Keratinocyte (primary cell): Measurements from ENCODE around the gene GABPB2. TPM values are rescaled to one million over a fixed set of nuclear protein-coding genes. Genes with fewer than 3 reads are reported as not detected.

ENCODE experiments used
- DNase-seq: peaks from one replicate; pipeline ENCODE4 v3.0.0-alpha.2; 2011; ENCODE audit warnings: low read depth, missing footprints, low spot score
- FAIRE-seq: peaks from 2 replicates; lab custom pipeline; 2011; peaks lifted over from hg19 to GRCh38; lab: Jason Lieb, UNC
- H2AFZ ChIP-seq: 2 replicates; pipeline ENCODE4 v1.6.0; 2012; ENCODE audit warnings: low read length, control low read depth, inconsistent platforms; ENCODE audit not compliant: control insufficient read depth
- H3K27ac ChIP-seq: 2 replicates; pipeline ENCODE4 v1.5.1; 2011; ENCODE audit warnings: low read length; ENCODE audit not compliant: control insufficient read depth, insufficient read depth
- H3K27me3 ChIP-seq: 3 replicates; pipeline ENCODE4 v1.6.0; 2011; ENCODE audit warnings: low read length; ENCODE audit not compliant: control insufficient read depth, insufficient read depth; ENCODE audit errors: extremely low read depth
- H3K36me3 ChIP-seq, 2 experiments: 2 replicates in 1 of 2; 3 replicates in 1 of 2; pipeline ENCODE4 v1.5.1; 2011; ENCODE audit warnings: low read length in 2 of 2, mild to moderate bottlenecking in 1 of 2; ENCODE audit not compliant: control insufficient read depth in 2 of 2, insufficient read depth in 2 of 2; ENCODE audit errors: extremely low read depth in 1 of 2
- H3K4me1 ChIP-seq: 3 replicates; pipeline ENCODE4 v1.5.1; 2011; ENCODE audit warnings: low read length; ENCODE audit not compliant: control insufficient read depth, insufficient read depth; ENCODE audit errors: extremely low read depth
- H3K4me2 ChIP-seq: 3 replicates; pipeline ENCODE4 v1.6.0; 2011; ENCODE audit warnings: low read depth, low read length; ENCODE audit not compliant: control insufficient read depth, insufficient read depth; ENCODE audit errors: extremely low read depth
- H3K4me3 ChIP-seq, 3 experiments: fragments of 200-600 bp in 1 of 3; sonication (generic) in 1 of 3; 2 replicates in 2 of 3; 3 replicates in 1 of 3; pipeline ENCODE4 v1.5.1; 2011 to 2016; ENCODE audit warnings: low read length in 3 of 3, mild to moderate bottlenecking in 3 of 3, control low read depth in 2 of 3, inconsistent platforms in 1 of 3, low read depth in 1 of 3, mixed read lengths in 1 of 3, mixed run types in 1 of 3, moderate library complexity in 1 of 3; ENCODE audit not compliant: control insufficient read depth in 2 of 3, insufficient read depth in 2 of 3; ENCODE audit errors: extremely low read depth in 1 of 3
- H3K79me2 ChIP-seq: 2 replicates; pipeline ENCODE4 v1.6.0; 2012; ENCODE audit warnings: low read length; ENCODE audit not compliant: control insufficient read depth, insufficient read depth
- H3K9ac ChIP-seq: 3 replicates; pipeline ENCODE4 v1.6.0; 2011; ENCODE audit warnings: low read length; ENCODE audit not compliant: control insufficient read depth, insufficient read depth; ENCODE audit errors: extremely low read depth
- H3K9me1 ChIP-seq: 3 replicates; pipeline ENCODE4 v1.6.0; 2011; ENCODE audit warnings: low read length; ENCODE audit not compliant: control insufficient read depth, insufficient read depth; ENCODE audit errors: extremely low read depth
- H3K9me3 ChIP-seq: 2 replicates; pipeline ENCODE4 v1.5.1; 2012; ENCODE audit warnings: low read depth, low read length; ENCODE audit not compliant: control insufficient read depth
- H4K20me1 ChIP-seq: 3 replicates; pipeline ENCODE4 v1.6.0; 2011; ENCODE audit warnings: low read length; ENCODE audit not compliant: control insufficient read depth, insufficient read depth; ENCODE audit errors: extremely low read depth
- CTCF ChIP-seq, 3 experiments: IDR thresholded peaks in 1 of 3; conservative IDR thresholded peaks in 1 of 3; optimal IDR thresholded peaks in 1 of 3; 2 replicates in 2 of 3; 3 replicates in 1 of 3; pipeline versions ENCODE3 to v1.5.1; 2011; ENCODE audit warnings: low read length in 3 of 3, mild to moderate bottlenecking in 3 of 3, moderate library complexity in 2 of 3, control low read depth in 1 of 3, inconsistent platforms in 1 of 3; ENCODE audit not compliant: insufficient read depth in 2 of 3; ENCODE audit errors: extremely low read depth in 1 of 3
- EZH2 ChIP-seq: IDR thresholded peaks from one replicate; pipeline ENCODE4 v1.6.1; 2012; ENCODE audit warnings: inconsistent platforms, mild to moderate bottlenecking, low read length, moderate library complexity
- dilution Hi-C: fragments of 300-500 bp; cut with MboI; formaldehyde crosslinking; loops from one replicate; pipeline ENCODE4 v1.7.0; 2020; ENCODE audit warnings: low sequenced_read_pairs; ENCODE audit not compliant: extremely low pct_ligation_motif_present
- polyA plus RNA-seq, 5 experiments: library from polyadenylated mRNA; depleted of rRNA in 3 of 5; stranded (reverse) in 3 of 5; stranded (forward) in 1 of 5; unstranded in 1 of 5; fragments of >200 nt; gene quantifications; 1 replicate in 1 of 5; 2 replicates in 3 of 5; 3 replicates in 1 of 5; pipeline versions ENCODE4 v1.2.1 to v1.2.3, GENCODE V29; 2011 to 2012; ENCODE audit warnings: missing spikeins in 2 of 5, low read depth in 1 of 5, low replicate concordance in 1 of 5

The GABPB2 gene
- polyA plus RNA-seq, 1 donor (not counting 4 experiments of a cell fraction or from before 2014, with no cell fraction given), result 13.3 TPM

GRCh38 chr1:151158326-151158725 is 87.8 kb downstream of the GABPB2 start:
- no peak overlapping the region for H3K9ac ChIP-seq
- TF ChIP-seq CTCF (optimal IDR thresholded peaks at IDR 0.05 in 1 of 3, IDR thresholded peaks at IDR 0.05 in 1 of 3, conservative IDR thresholded peaks at IDR 0.05 in 1 of 3; ENCODE audit: extremely low read depth in 1 of 3, insufficient read depth in 2 of 3, low read length in 3 of 3) (no peak), EZH2 (no peak)
- no peak overlapping the region for H3K4me2 ChIP-seq
- no peak overlapping the region for H3K4me3 ChIP-seq
- H3K4me1 ChIP-seq, result peaks cover 3% of the 10 kb centered on the region
- H3K9me1 ChIP-seq, result no peaks in the 10 kb centered on the region
- H3K79me2 ChIP-seq, result no peaks in the 10 kb centered on the region
- dilution Hi-C loops, result no loop called here
- H2AFZ ChIP-seq, result no peak overlapping the region
- no peaks in the 10 kb centered on the region for H3K27me3 ChIP-seq
- DNase-seq (no peak), FAIRE-seq (no peak)
- H3K9me3 ChIP-seq, result no peaks in the 10 kb centered on the region
- H4K20me1 ChIP-seq, result no peaks in the 10 kb centered on the region
- H3K27ac ChIP-seq, result no peak overlapping the region
- H3K36me3 ChIP-seq, result peaks cover 10 to 21% of the 10 kb centered on the region in 2 experiments

- FAIRE-seq (no peak), DNase-seq (no peak)
- dilution Hi-C loops, result no loop called here
- H3K4me3 ChIP-seq, result no peak overlapping the region
- no peaks in the 10 kb centered on the region for H3K9me1 ChIP-seq
- H3K79me2 ChIP-seq, result no peaks in the 10 kb centered on the region
- H3K27me3 ChIP-seq, result no peaks in the 10 kb centered on the region
- H2AFZ ChIP-seq, result no peak overlapping the region
- H3K9me3 ChIP-seq, result no peaks in the 10 kb centered on the region
- H3K4me1 ChIP-seq, result peaks cover 3% of the 10 kb centered on the region
- H3K9ac ChIP-seq, result no peak overlapping the region
- H3K4me2 ChIP-seq, result no peak overlapping the region
- H4K20me1 ChIP-seq, result no peaks in the 10 kb centered on the region
- TF ChIP-seq EZH2 (no peak), CTCF (optimal IDR thresholded peaks at IDR 0.05 in 1 of 3, IDR thresholded peaks at IDR 0.05 in 1 of 3, conservative IDR thresholded peaks at IDR 0.05 in 1 of 3; ENCODE audit: extremely low read depth in 1 of 3, insufficient read depth in 2 of 3, low read length in 3 of 3) (no peak)
- no peak overlapping the region for H3K27ac ChIP-seq
- peaks cover 10 to 21% of the 10 kb centered on the region in 2 experiments for H3K36me3 ChIP-seq
Observed at GRCh38 chr1:151158751-151159251, 88.2 kb downstream of the GABPB2 start.
